K562 (cell line): ENCODE data around the gene PTPRG. TPM values are rescaled to one million over a fixed set of nuclear protein-coding genes. Genes with fewer than 3 reads are reported as not detected.

Experiments
- NEUROD1 ChIP-seq: fragments of 150-350 bp; IDR thresholded peaks from 2 replicates; pipeline ENCODE4 v1.6.1; 2014; ENCODE audit warnings: borderline replicate concordance, low read length, low read depth; ENCODE audit not compliant: partially characterized antibody
- POLR2G ChIP-seq: fragments of 200-400 bp; formaldehyde crosslinking; IDR thresholded peaks from 2 replicates; pipeline ENCODE4 v1.6.1; 2017; ENCODE audit warnings: low read depth, mild to moderate bottlenecking, antibody characterized with exemption, low read length, moderate library complexity
- REST ChIP-seq, 2 experiments: fragments of 450-650 bp; formaldehyde crosslinking in 1 of 2; IDR thresholded peaks; 2 replicates each; pipeline versions ENCODE4 v1.4.0 to v1.6.1; 2014 to 2020; ENCODE audit warnings: mild to moderate bottlenecking in 2 of 2, borderline replicate concordance in 1 of 2, low read depth in 1 of 2
- ZNF518B ChIP-seq: fragments of 250-450 bp; sonication (Bioruptor Pico); IDR thresholded peaks from 2 replicates; pipeline ENCODE4 v1.5.0; 2021; ENCODE audit warnings: mild to moderate bottlenecking, moderate library complexity
- polyA plus RNA-seq, 8 experiments: library from polyadenylated mRNA; depleted of rRNA in 4 of 8; stranded (reverse) in 5 of 8; unstranded in 3 of 8; fragments of >200 nt; fragmentation: Nextera tagmentation in 2 of 8; fragmentation: Illumina TruSeq in 1 of 8; extraction: Ambion mirVana in 2 of 8; extraction: Trizol in 1 of 8; gene quantifications; 2 replicates each; pipeline versions ENCODE4 v1.2.1 to v1.2.3, GENCODE V29; 2011 to 2014; ENCODE audit warnings: inconsistent platforms in 1 of 8, missing spikeins in 1 of 8
- total RNA-seq, 7 experiments: library from RNA; depleted of rRNA in 6 of 7; stranded (reverse); fragments of >200 nt in 6 of 7; fragmentation: Illumina TruSeq in 2 of 7; extraction: Trizol in 2 of 7; gene quantifications; 2 replicates each; pipeline versions ENCODE4 v1.2.1 to v1.2.3, GENCODE V29; 2011 to 2021; ENCODE audit warnings: low replicate concordance in 1 of 7
- TF ChIP-seq, protein P1 (sequence below): fragments of 250-450 bp; sonication (Bioruptor Pico); IDR thresholded peaks from 2 replicates; pipeline ENCODE4 v1.6.1; 2021; ENCODE audit warnings: mild to moderate bottlenecking

Gene PTPRG
- total and polyA plus RNA-seq, 9 of the 15 experiments (the other 6 are each of a cell fraction or from before 2014, with no cell fraction given), result 0.16 TPM; not detected in 8

- TF ChIP-seq REST (IDR thresholded peaks at IDR 0.05; ENCODE audit: borderline replicate concordance) (no peak), REST (CRISPR knock-in tag; IDR thresholded peaks at IDR 0.05; ENCODE audit: low read depth) (no peak), NEUROD1 (no peak), POLR2G (no peak), ZNF518B (CRISPR knock-in tag) (no peak)
- TF ChIP-seq, protein P1, sequence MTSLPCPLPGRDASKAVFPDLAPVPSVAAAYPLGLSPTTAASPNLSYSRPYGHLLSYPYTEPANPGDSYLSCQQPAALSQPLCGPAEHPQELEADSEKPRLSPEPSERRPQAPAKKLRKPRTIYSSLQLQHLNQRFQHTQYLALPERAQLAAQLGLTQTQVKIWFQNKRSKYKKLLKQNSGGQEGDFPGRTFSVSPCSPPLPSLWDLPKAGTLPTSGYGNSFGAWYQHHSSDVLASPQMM (CRISPR knock-in tag), result no peak
These were observed 366.7 kb downstream of the PTPRG start (continued) for GRCh38 chr3:61928039-61928438.
